Gastrocnemius medialis (tissue), 4 donors: ENCODE results near the gene USP20.

ENCODE experiments used
- POLR2A ChIP-seq, 2 donors: fragments of 450-650 bp; IDR thresholded peaks; one replicate each; pipeline ENCODE4 v1.6.1; 2017; ENCODE audit warnings: antibody characterized with exemption in 2 of 2, mild to moderate bottlenecking in 2 of 2, moderate library complexity in 2 of 2
- TF ChIP-seq, protein P1 (sequence below), 5 experiments: fragments of 450-650 bp in 3 of 5; fragments of 200-600 bp in 2 of 5; sonication (generic) in 2 of 5; IDR thresholded peaks in 4 of 5; conservative IDR thresholded peaks in 1 of 5; 1 replicate in 4 of 5; 2 replicates in 1 of 5; pipeline ENCODE4 v1.5.1; 2016 to 2019; ENCODE audit warnings: antibody characterized with exemption in 5 of 5, mild to moderate bottlenecking in 3 of 5, moderate library complexity in 3 of 5

DNA sequence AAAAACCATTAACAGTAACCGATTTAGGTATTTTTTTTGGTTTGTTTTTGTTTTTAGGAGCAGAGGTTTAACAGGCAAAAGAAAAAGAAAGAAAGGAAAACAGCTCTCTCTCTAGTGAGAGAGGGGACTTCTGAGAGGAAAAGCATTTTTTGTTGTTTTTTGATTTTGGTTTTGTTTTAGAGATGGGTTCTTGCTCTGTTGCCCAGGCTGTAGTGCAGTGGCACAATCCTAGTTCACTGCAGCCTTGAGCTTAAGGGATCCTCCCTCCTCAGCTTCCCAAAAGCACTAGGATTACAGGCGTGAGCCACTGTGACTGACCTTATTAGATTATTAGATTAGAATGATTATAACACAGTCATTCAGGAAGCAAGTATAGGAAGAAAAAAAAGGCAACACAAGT is 10.1 kb downstream of the USP20 start:
- TF ChIP-seq, protein P1, sequence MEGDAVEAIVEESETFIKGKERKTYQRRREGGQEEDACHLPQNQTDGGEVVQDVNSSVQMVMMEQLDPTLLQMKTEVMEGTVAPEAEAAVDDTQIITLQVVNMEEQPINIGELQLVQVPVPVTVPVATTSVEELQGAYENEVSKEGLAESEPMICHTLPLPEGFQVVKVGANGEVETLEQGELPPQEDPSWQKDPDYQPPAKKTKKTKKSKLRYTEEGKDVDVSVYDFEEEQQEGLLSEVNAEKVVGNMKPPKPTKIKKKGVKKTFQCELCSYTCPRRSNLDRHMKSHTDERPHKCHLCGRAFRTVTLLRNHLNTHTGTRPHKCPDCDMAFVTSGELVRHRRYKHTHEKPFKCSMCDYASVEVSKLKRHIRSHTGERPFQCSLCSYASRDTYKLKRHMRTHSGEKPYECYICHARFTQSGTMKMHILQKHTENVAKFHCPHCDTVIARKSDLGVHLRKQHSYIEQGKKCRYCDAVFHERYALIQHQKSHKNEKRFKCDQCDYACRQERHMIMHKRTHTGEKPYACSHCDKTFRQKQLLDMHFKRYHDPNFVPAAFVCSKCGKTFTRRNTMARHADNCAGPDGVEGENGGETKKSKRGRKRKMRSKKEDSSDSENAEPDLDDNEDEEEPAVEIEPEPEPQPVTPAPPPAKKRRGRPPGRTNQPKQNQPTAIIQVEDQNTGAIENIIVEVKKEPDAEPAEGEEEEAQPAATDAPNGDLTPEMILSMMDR (IDR thresholded peaks at IDR 0.05 in 4 of 5, conservative IDR thresholded peaks at IDR 0.05 in 1 of 5), result no peak
- TF ChIP-seq POLR2A (IDR thresholded peaks at IDR 0.05), result no peak
